NT2/D1 (cell line): Measurements from ENCODE around the gene LGALS14.

Source experiments
- SUZ12 ChIP-seq: IDR thresholded peaks from 2 replicates; pipeline ENCODE4 v1.6.1; 2011; ENCODE audit not compliant: insufficient read length, insufficient read depth; ENCODE audit errors: extremely low read depth
- YY1 ChIP-seq: IDR thresholded peaks from 2 replicates; pipeline ENCODE4 v1.6.1; 2011; ENCODE audit not compliant: insufficient read length, insufficient read depth
- ZNF274 ChIP-seq: IDR thresholded peaks from 2 replicates; pipeline ENCODE4 v1.6.1; 2011; ENCODE audit warnings: mild to moderate bottlenecking, low read depth, low read length

- TF ChIP-seq ZNF274 (no peak), YY1 (no peak), SUZ12 (no peak)
Observed at GRCh38 chr19:39686739-39687138, 17.5 kb upstream of the LGALS14 start.
